Esophagus muscularis mucosa (tissue), 4 donors: ENCODE data around the gene PTCD1. TPM values are rescaled to one million over a fixed set of nuclear protein-coding genes. Genes with fewer than 3 reads are reported as not detected.

Source experiments
- DNase-seq: peaks from one replicate; pipeline ENCODE4 v3.0.0-alpha.2; 2017; ENCODE audit errors: extremely low spot score
- H3K27ac ChIP-seq, 4 donors: fragments of 200-600 bp; sonication (generic); replicated peaks in 1 of 4; 1 replicate in 3 of 4; 2 replicates in 1 of 4; pipeline ENCODE4 v1.5.1; 2016 to 2019; ENCODE audit warnings: mild to moderate bottlenecking in 1 of 4
- H3K27me3 ChIP-seq, 4 donors: fragments of 200-600 bp; sonication (generic); one replicate each; pipeline versions ENCODE4 v1.5.1 to v1.6.0; 2016 to 2019
- H3K36me3 ChIP-seq, 4 donors: fragments of 200-600 bp; sonication (generic); one replicate each; pipeline ENCODE4 v1.5.1; 2016 to 2019
- H3K4me1 ChIP-seq, 4 donors: fragments of 200-600 bp; sonication (generic); one replicate each; pipeline ENCODE4 v1.5.1; 2016 to 2019
- H3K4me3 ChIP-seq, 4 donors: fragments of 200-600 bp; sonication (generic); 1 replicate in 2 of 4; 2 replicates in 2 of 4; pipeline ENCODE4 v1.5.1; 2016 to 2019; ENCODE audit warnings: mild to moderate bottlenecking in 4 of 4, moderate library complexity in 1 of 4
- H3K9me3 ChIP-seq, 4 donors: fragments of 200-600 bp; sonication (generic); 1 replicate in 3 of 4; 2 replicates in 1 of 4; pipeline ENCODE4 v1.5.1; 2016 to 2019
- CTCF ChIP-seq, 3 experiments: fragments of 200-600 bp in 2 of 3; fragments of 450-650 bp in 1 of 3; sonication (generic) in 2 of 3; IDR thresholded peaks; one replicate each; pipeline ENCODE4 v1.5.1; 2017 to 2019; ENCODE audit warnings: antibody characterized with exemption in 3 of 3, mild to moderate bottlenecking in 2 of 3, moderate library complexity in 1 of 3
- EP300 ChIP-seq: sonication (generic); formaldehyde crosslinking; IDR thresholded peaks from one replicate; pipeline ENCODE4 v1.6.1; 2017; ENCODE audit warnings: antibody characterized with exemption
- POLR2A ChIP-seq: fragments of 450-650 bp; IDR thresholded peaks from one replicate; pipeline ENCODE4 v1.6.1; 2017; ENCODE audit warnings: antibody characterized with exemption, moderate library complexity, mild to moderate bottlenecking, low read depth
- POLR2AphosphoS5 ChIP-seq, 2 donors: sonication (generic); formaldehyde crosslinking; IDR thresholded peaks; one replicate each; pipeline ENCODE4 v1.6.1; 2017; ENCODE audit warnings: antibody characterized with exemption in 2 of 2
- WGBS: methylation state at CpG from one replicate; pipeline ENCODE4 v1.1.5; 2018; 5-methylcytosine and 5-hydroxymethylcytosine counted together
- intact Hi-C: fragments of 100-400 bp; cut with DNase I; formaldehyde crosslinking; loops from one replicate; pipeline ENCODE4 v1.15.1; 2023
- total RNA-seq, 4 donors: library from RNA; depleted of rRNA; stranded (reverse); fragments of >200 nt; gene quantifications; one replicate each; pipeline versions ENCODE4 v1.1.0 to v1.2.1, GENCODE V29; 2016

PTCD1 gene
- total RNA-seq, 4 donors from 2014 or later, result 5.3 to 10.2 (median 7.6) TPM

- TF ChIP-seq POLR2AphosphoS5 (IDR thresholded peaks at IDR 0.05) (no peak), EP300 (no peak), CTCF (IDR thresholded peaks at IDR 0.05) (no peak), POLR2A (no peak)
- Histone ChIP-seq H3K4me1 (peaks cover 35 to 43% (median 38%) of the 10 kb centered on the region in 4 donors), H3K9me3 (no peaks in the 10 kb centered on the region), H3K4me3 (no peak overlapping the region), H3K36me3 (peaks cover 48 to 65% (median 61%) of the 10 kb centered on the region in 4 donors), H3K27me3 (no peaks in the 10 kb centered on the region), H3K27ac (no peak overlapping the region)
- intact Hi-C loops, result no loop called here
- 85% methylated on average over 5 of the region's 5 CpGs for WGBS
- no peak for DNase-seq
These were observed 34.8 kb downstream of the PTCD1 start for GRCh38 chr7:99403764-99404163.

GRCh38 chr7:99402854-99403253 lies 35.7 kb downstream of the PTCD1 start:
- no peak for TF ChIP-seq POLR2AphosphoS5 (IDR thresholded peaks at IDR 0.05)
- no peak for TF ChIP-seq POLR2A
- no peak for TF ChIP-seq CTCF (IDR thresholded peaks at IDR 0.05)
- TF ChIP-seq EP300, result no peak
- H3K9me3 ChIP-seq, result no peaks in the 10 kb centered on the region
- DNase-seq, result no peak
- WGBS, result 88% methylated on average over 3 of the region's 3 CpGs
- H3K27me3 ChIP-seq, result no peaks in the 10 kb centered on the region
- H3K4me1 ChIP-seq, result peaks cover 35 to 41% (median 38%) of the 10 kb centered on the region in 4 donors
- intact Hi-C loops, result no loop called here
- H3K36me3 ChIP-seq, result peaks cover 54 to 74% (median 70%) of the 10 kb centered on the region in 4 donors
- H3K27ac ChIP-seq, result no peak overlapping the region
- no peak overlapping the region for H3K4me3 ChIP-seq

GRCh38 chr7:99399597-99399996 lies 39.0 kb downstream of the PTCD1 start:
- Histone ChIP-seq H3K4me3 (no peak overlapping the region), H3K9me3 (no peaks in the 10 kb centered on the region), H3K27me3 (no peaks in the 10 kb centered on the region), H3K36me3 (peaks cover 63 to 100% (median 97%) of the 10 kb centered on the region in 4 donors), H3K4me1 (peaks cover 4 to 9% (median 8%) of the 10 kb centered on the region in 4 donors), H3K27ac (no peak overlapping the region)
- no peak for DNase-seq
- WGBS, result 29% methylated on average over 1 of the region's 6 CpGs
- TF ChIP-seq EP300 (no peak), POLR2AphosphoS5 (IDR thresholded peaks at IDR 0.05) (no peak), CTCF (IDR thresholded peaks at IDR 0.05) (no peak), POLR2A (no peak)
- intact Hi-C loops, result no loop called here

- no peak overlapping the region for H3K4me3 ChIP-seq
- no peaks in the 10 kb centered on the region for H3K9me3 ChIP-seq
- no peak overlapping the region for H3K27ac ChIP-seq
- no peak for TF ChIP-seq CTCF (IDR thresholded peaks at IDR 0.05)
- TF ChIP-seq POLR2AphosphoS5 (IDR thresholded peaks at IDR 0.05), result no peak
- TF ChIP-seq POLR2A, result no peak
- no peak for TF ChIP-seq EP300
- WGBS, result 64% methylated on average over 4 of the region's 5 CpGs
- H3K4me1 ChIP-seq, result peaks cover under 1 to 6% (median 3%) of the 10 kb centered on the region in 4 donors
- H3K36me3 ChIP-seq, result peaks cover 56 to 99% (median 93%) of the 10 kb centered on the region in 4 donors
- no peaks in the 10 kb centered on the region for H3K27me3 ChIP-seq
- no peak for DNase-seq
- intact Hi-C loops, result no loop called here
These were observed 39.6 kb downstream of the PTCD1 start for GRCh38 chr7:99398891-99399445.
